Testis (tissue), 3 donors: ENCODE data around the gene MGLL. TPM values are rescaled to one million over a fixed set of nuclear protein-coding genes. Genes with fewer than 3 reads are reported as not detected.

ENCODE experiments used
- DNase-seq: peaks from one replicate; pipeline ENCODE4 v3.0.0-alpha.2; 2019
- H3K27ac ChIP-seq, 2 donors: fragments of 200-600 bp; sonication (generic); one replicate each; pipeline ENCODE4 v1.5.1; 2019
- H3K27me3 ChIP-seq: fragments of 200-600 bp; sonication (generic); one replicate; pipeline ENCODE4 v1.5.1; 2019
- H3K36me3 ChIP-seq: fragments of 200-600 bp; sonication (generic); one replicate; pipeline ENCODE4 v1.5.1; 2017; ENCODE audit warnings: low read depth; ENCODE audit errors: missing control alignments
- H3K4me1 ChIP-seq: fragments of 200-600 bp; sonication (generic); one replicate; pipeline ENCODE4 v1.5.1; 2019
- H3K4me3 ChIP-seq, 2 donors: fragments of 200-600 bp; sonication (generic); one replicate each; pipeline ENCODE4 v1.5.1; 2017 to 2019
- H3K9me3 ChIP-seq: fragments of 200-600 bp; sonication (generic); one replicate; pipeline ENCODE4 v1.5.1; 2017
- CTCF ChIP-seq, 3 experiments: fragments of 450-650 bp in 2 of 3; fragments of 200-600 bp in 1 of 3; sonication (generic) in 1 of 3; IDR thresholded peaks; one replicate each; pipeline ENCODE4 v1.5.1; 2016 to 2019; ENCODE audit warnings: antibody characterized with exemption in 3 of 3, mild to moderate bottlenecking in 2 of 3, moderate library complexity in 1 of 3
- POLR2A ChIP-seq: fragments of 450-650 bp; IDR thresholded peaks from one replicate; pipeline ENCODE4 v1.6.1; 2017; ENCODE audit warnings: antibody characterized with exemption, mild to moderate bottlenecking, moderate library complexity
- WGBS, 2 donors: methylation state at CpG; one replicate each; pipeline ENCODE4 v1.1.5; 2018; 5-methylcytosine and 5-hydroxymethylcytosine counted together
- intact Hi-C: fragments of 100-400 bp; cut with DNase I; formaldehyde crosslinking; loops from one replicate; pipeline ENCODE4 v1.15.1; 2023; ENCODE audit warnings: low total_unique reads
- polyA plus RNA-seq: library from polyadenylated mRNA; stranded (reverse); fragments of 350-450 nt; fragmentation: Illumina TruSeq; extraction: RNeasy Lipid Tissue Mini Kit (QIAGEN cat#74804); gene quantifications from one replicate; pipeline ENCODE4 v1.2.3, GENCODE V29; 2014; ENCODE audit warnings: low read depth, low replicate concordance; ENCODE audit not compliant: insufficient read depth
- total RNA-seq, 2 donors: library from RNA; depleted of rRNA; stranded (reverse); fragments of >200 nt; gene quantifications; one replicate each; pipeline ENCODE4 v1.2.3, GENCODE V29; 2016

The MGLL gene
- total and polyA plus RNA-seq, 3 donors from 2014 or later: 18.3 to 26.0 (median 19.2) TPM

- intact Hi-C loops: no loop called here
- WGBS, 2 donors: 69 to 73% methylated on average over 13 of the region's 13 CpGs
- Histone ChIP-seq H3K9me3 (no peaks in the 10 kb centered on the region), H3K4me3 (no peak overlapping the region), H3K4me1 (peaks cover 3% of the 10 kb centered on the region), H3K36me3 (no peaks in the 10 kb centered on the region), H3K27ac (no peak overlapping the region), H3K27me3 (no peaks in the 10 kb centered on the region)
- DNase-seq: no peak
- no peak for TF ChIP-seq POLR2A
Measured at GRCh38 chr3:127647166-127647844, 175.0 kb downstream of the MGLL start.

DNA sequence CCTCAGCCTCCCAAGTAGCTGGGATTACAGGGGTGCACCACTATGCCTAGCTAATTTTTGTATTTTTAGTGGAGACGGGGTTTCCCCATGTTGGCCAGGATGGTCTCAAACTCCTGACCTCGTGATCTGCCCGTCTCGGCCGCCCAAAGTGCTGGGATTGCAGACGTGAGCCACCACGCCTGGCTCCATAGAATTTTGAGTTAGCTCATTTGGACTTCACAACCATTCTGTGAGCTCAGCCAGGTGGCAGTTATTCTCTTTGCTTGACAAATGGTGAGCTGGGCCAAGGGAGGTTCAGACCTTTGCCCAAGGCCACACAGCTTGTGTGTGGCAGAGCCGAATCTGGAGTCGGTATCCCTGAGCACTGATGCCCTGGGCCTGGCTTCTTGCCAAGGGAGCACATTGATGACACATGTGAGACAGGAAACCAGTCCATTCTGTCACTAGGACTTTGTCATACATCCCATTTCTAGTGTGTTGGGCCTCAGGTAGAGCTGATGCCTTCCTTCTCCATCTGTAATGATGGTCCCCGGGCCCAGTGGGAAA lies 175.7 kb downstream of the MGLL start:
- no peak for DNase-seq
- intact Hi-C loops: no loop called here
- no peak overlapping the region for H3K4me3 ChIP-seq

DNA sequence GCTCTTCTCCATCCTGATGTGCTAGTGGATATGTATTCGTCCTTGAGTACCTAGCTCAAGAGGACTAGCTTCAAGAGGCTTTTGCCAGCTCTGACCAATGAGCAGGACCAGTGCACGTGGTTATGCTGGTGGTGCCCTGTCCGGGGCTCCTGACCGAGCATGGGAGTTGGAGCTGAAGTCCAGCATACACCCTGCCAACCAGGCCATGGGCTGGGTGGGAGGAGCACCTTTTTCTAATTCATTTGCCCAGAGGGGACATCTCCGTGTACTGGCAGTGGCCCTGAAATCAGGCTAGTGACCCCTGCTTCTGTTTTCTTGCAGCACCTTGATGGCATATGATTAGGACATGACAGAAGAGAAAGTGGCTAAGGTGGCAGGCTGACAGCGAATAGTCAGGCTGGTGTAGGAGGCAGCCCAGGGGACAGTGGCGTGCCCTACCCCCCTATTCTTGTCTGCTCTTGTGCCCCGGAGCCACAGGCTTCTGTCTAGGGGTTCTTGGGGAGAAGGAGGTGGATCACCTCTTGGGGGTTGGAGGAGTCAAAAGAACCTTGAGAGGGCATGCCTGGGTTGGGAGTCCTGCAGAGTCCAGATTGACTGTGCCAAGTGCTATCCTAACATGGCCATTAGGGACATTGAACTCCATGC lies 176.8 kb downstream of the MGLL start:
- Histone ChIP-seq H3K27ac (no peak overlapping the region), H3K36me3 (no peaks in the 10 kb centered on the region), H3K4me1 (peaks cover 3% of the 10 kb centered on the region), H3K4me3 (no peak overlapping the region), H3K27me3 (no peaks in the 10 kb centered on the region), H3K9me3 (no peaks in the 10 kb centered on the region)
- 92 to 93% methylated on average over 8 of the region's 8 CpGs for WGBS, 2 donors
- DNase-seq: no peak
- TF ChIP-seq POLR2A (no peak), CTCF (IDR thresholded peaks at IDR 0.05) (no peak)
- intact Hi-C loops: no loop called here

More for the DNA sequence above, 175.7 kb downstream of the MGLL start:
- Histone ChIP-seq H3K27me3 (no peaks in the 10 kb centered on the region), H3K36me3 (no peaks in the 10 kb centered on the region), H3K9me3 (no peaks in the 10 kb centered on the region), H3K27ac (no peak overlapping the region), H3K4me1 (peaks cover 3% of the 10 kb centered on the region)
- 76 to 89% methylated on average over 10 of the region's 10 CpGs for WGBS, 2 donors
- no peak for TF ChIP-seq POLR2A
- TF ChIP-seq CTCF (IDR thresholded peaks at IDR 0.05): no peak

GRCh38 chr3:127644641-127645370 lies 177.5 kb downstream of the MGLL start:
- intact Hi-C loops: no loop called here
- 87 to 89% methylated on average over 5 of the region's 5 CpGs for WGBS, 2 donors
- no peak overlapping the region for H3K4me3 ChIP-seq

More at GRCh38 chr3:127644641-127645370, 177.5 kb downstream of the MGLL start:
- TF ChIP-seq CTCF (IDR thresholded peaks at IDR 0.05) (no peak), POLR2A (no peak)
- DNase-seq: no peak
- Histone ChIP-seq H3K4me1 (peaks cover 3% of the 10 kb centered on the region), H3K36me3 (no peaks in the 10 kb centered on the region), H3K27ac (no peak overlapping the region), H3K27me3 (no peaks in the 10 kb centered on the region), H3K9me3 (no peaks in the 10 kb centered on the region)
